Stimulated activated CD4-positive, alpha-beta T cell treated with anti-CD3 and anti-CD28 coated beads, TNF-alpha, amount 100 ng/mL, for 1 hour (primary cell): Measurements from ENCODE around the gene SPARCL1.
"Not testable (repeated sequence)": the region's sequence is repeated elsewhere in the genome, so short reads cannot be mapped to it uniquely, and the experiment has no call there.

Experiments
- DNase-seq, 3 donors: peaks; one replicate each; pipeline ENCODE4 v3.0.0-alpha.2; 2020; ENCODE audit warnings: low read depth in 3 of 3, low spot score in 1 of 3

SPARCL1 gene

GRCh38 chr4:87451537-87451936 is 77.6 kb downstream of the SPARCL1 start:
- no peak for DNase-seq

- not testable (repeated sequence) for DNase-seq
Measured at GRCh38 chr4:87446375-87446774, 82.8 kb downstream of the SPARCL1 start.

GRCh38 chr4:87445964-87446363 is 83.2 kb downstream of the SPARCL1 start:
- DNase-seq: no peak

GRCh38 chr4:87444741-87445140 is 84.4 kb downstream of the SPARCL1 start:
- DNase-seq: no peak

GRCh38 chr4:87442889-87443288 is 86.3 kb downstream of the SPARCL1 start:
- no peak for DNase-seq

- no peak for DNase-seq
Measured at GRCh38 chr4:87433342-87433741, 95.8 kb downstream of the SPARCL1 start.

- DNase-seq: no peak
Measured at GRCh38 chr4:87430038-87430437, 99.1 kb downstream of the SPARCL1 start.

GRCh38 chr4:87428979-87429378 is 100.2 kb downstream of the SPARCL1 start:
- no peak for DNase-seq

GRCh38 chr4:87427518-87427868 is 101.7 kb downstream of the SPARCL1 start:
- DNase-seq: no peak

GRCh38 chr4:87426865-87427517 is 102.2 kb downstream of the SPARCL1 start:
- DNase-seq: no peak

GRCh38 chr4:87425711-87426110 is 103.5 kb downstream of the SPARCL1 start:
- DNase-seq: no peak

GRCh38 chr4:87424099-87424543 is 105.1 kb downstream of the SPARCL1 start:
- DNase-seq: not testable (repeated sequence)
